Caki2 (cell line): Measurements from ENCODE around the gene ADAMTS14. TPM values are rescaled to one million over a fixed set of nuclear protein-coding genes. Genes with fewer than 3 reads are reported as not detected.

Experiments
- DNase-seq: peaks from one replicate; pipeline ENCODE4 v3.0.0-alpha.2; 2015; ENCODE audit warnings: low read depth
- in situ Hi-C: cut with HindIII; loops from 2 replicates; pipeline ENCODE4 v1.10.0; 2016; ENCODE audit warnings: low sequenced_read_pairs, low pct_unique_long_range_greater_than_20kb, mixed read lengths
- total RNA-seq: library from RNA; depleted of rRNA; stranded (reverse); fragments of >200 nt; shearing (Covaris generic); gene quantifications from 2 replicates; pipeline ENCODE4 v1.2.3, GENCODE V29; 2014; ENCODE audit warnings: low replicate concordance

Gene ADAMTS14
- total RNA-seq, 1 experiment from 2014 or later = 0.37 TPM

GRCh38 chr10:70704211-70704610 lies 31.9 kb downstream of the ADAMTS14 start:
- no peak for DNase-seq
- in situ Hi-C loops = no loop called here

GRCh38 chr10:70705121-70705861 lies 33.0 kb downstream of the ADAMTS14 start:
- in situ Hi-C loops = no loop called here
- DNase-seq = no peak

- in situ Hi-C loops = no loop called here
- DNase-seq = no peak
Observed at GRCh38 chr10:70711177-70711576, 38.9 kb downstream of the ADAMTS14 start.

GRCh38 chr10:70711911-70712310 lies 39.6 kb downstream of the ADAMTS14 start:
- in situ Hi-C loops = no loop called here
- no peak for DNase-seq

- in situ Hi-C loops = no loop called here
- no peak for DNase-seq
Observed at GRCh38 chr10:70714245-70714644, 41.9 kb downstream of the ADAMTS14 start.

- DNase-seq = no peak
- in situ Hi-C loops = no loop called here
Observed at GRCh38 chr10:70714951-70715350, 42.6 kb downstream of the ADAMTS14 start.

GRCh38 chr10:70715853-70716795 lies 43.8 kb downstream of the ADAMTS14 start:
- in situ Hi-C loops = no loop called here
- DNase-seq = peak; percentile 59

GRCh38 chr10:70722820-70723424 lies 50.6 kb downstream of the ADAMTS14 start:
- peak; percentile 58 for DNase-seq
- in situ Hi-C loops = no loop called here

- no peak for DNase-seq
- in situ Hi-C loops = no loop called here
Observed at GRCh38 chr10:70723771-70724170, 51.5 kb downstream of the ADAMTS14 start.

- in situ Hi-C loops = no loop called here
- no peak for DNase-seq
Observed at GRCh38 chr10:70726909-70727495, 54.7 kb downstream of the ADAMTS14 start.

GRCh38 chr10:70728328-70728727 lies 56.0 kb downstream of the ADAMTS14 start:
- no peak for DNase-seq
- in situ Hi-C loops = no loop called here

GRCh38 chr10:70729763-70730357 lies 57.6 kb downstream of the ADAMTS14 start:
- in situ Hi-C loops = no loop called here
- DNase-seq = no peak

GRCh38 chr10:70730955-70731354 lies 58.6 kb downstream of the ADAMTS14 start:
- in situ Hi-C loops = no loop called here

GRCh38 chr10:70732569-70732968 lies 60.3 kb downstream of the ADAMTS14 start:
- in situ Hi-C loops = no loop called here
- DNase-seq = no peak

More at GRCh38 chr10:70730955-70731354, 58.6 kb downstream of the ADAMTS14 start:
- DNase-seq = no peak

- no peak for DNase-seq
- in situ Hi-C loops = no loop called here
Observed at GRCh38 chr10:70733051-70733450, 60.7 kb downstream of the ADAMTS14 start.

GRCh38 chr10:70735161-70735560 lies 62.9 kb downstream of the ADAMTS14 start:
- in situ Hi-C loops = no loop called here
- no peak for DNase-seq

- in situ Hi-C loops = no loop called here
- no peak for DNase-seq
Observed at GRCh38 chr10:70736525-70736924, 64.2 kb downstream of the ADAMTS14 start.

GRCh38 chr10:70737250-70737649 lies 64.9 kb downstream of the ADAMTS14 start:
- in situ Hi-C loops = no loop called here

More at GRCh38 chr10:70737250-70737649, 64.9 kb downstream of the ADAMTS14 start:
- DNase-seq = no peak
